Memory B cell (primary cell): ENCODE results near the gene ZSCAN29.

Experiments used
- ATAC-seq: fragments of 150-1000 bp; cut with Tn5 transposase; 2 replicates; pipeline ENCODE4 v1.10.0; 2021; ENCODE audit warnings: low read depth, mild to moderate bottlenecking, moderate library complexity
- DNase-seq, 2 donors: peaks; one replicate each; pipeline ENCODE4 v3.0.0; 2022; ENCODE audit warnings: low spot score in 2 of 2
- H3K27ac Mint-ChIP-seq: one replicate; pipeline ENCODE4 v1.8.0; 2022; ENCODE audit warnings: mild to moderate bottlenecking, moderate library complexity, mixed read lengths
- H3K27me3 Mint-ChIP-seq: one replicate; pipeline ENCODE4 v1.8.0; 2022; ENCODE audit warnings: mixed read lengths
- H3K36me3 Mint-ChIP-seq: one replicate; pipeline ENCODE4 v1.8.0; 2022; ENCODE audit warnings: mild to moderate bottlenecking, mixed read lengths
- H3K4me1 Mint-ChIP-seq: one replicate; pipeline ENCODE4 v1.8.0; 2022; ENCODE audit warnings: mixed read lengths
- H3K4me3 Mint-ChIP-seq: one replicate; pipeline ENCODE4 v1.8.0; 2022; ENCODE audit warnings: mild to moderate bottlenecking, moderate library complexity, mixed read lengths
- H3K9me3 Mint-ChIP-seq: one replicate; pipeline ENCODE4 v1.8.0; 2022; ENCODE audit warnings: mixed read lengths

Gene ZSCAN29

DNA sequence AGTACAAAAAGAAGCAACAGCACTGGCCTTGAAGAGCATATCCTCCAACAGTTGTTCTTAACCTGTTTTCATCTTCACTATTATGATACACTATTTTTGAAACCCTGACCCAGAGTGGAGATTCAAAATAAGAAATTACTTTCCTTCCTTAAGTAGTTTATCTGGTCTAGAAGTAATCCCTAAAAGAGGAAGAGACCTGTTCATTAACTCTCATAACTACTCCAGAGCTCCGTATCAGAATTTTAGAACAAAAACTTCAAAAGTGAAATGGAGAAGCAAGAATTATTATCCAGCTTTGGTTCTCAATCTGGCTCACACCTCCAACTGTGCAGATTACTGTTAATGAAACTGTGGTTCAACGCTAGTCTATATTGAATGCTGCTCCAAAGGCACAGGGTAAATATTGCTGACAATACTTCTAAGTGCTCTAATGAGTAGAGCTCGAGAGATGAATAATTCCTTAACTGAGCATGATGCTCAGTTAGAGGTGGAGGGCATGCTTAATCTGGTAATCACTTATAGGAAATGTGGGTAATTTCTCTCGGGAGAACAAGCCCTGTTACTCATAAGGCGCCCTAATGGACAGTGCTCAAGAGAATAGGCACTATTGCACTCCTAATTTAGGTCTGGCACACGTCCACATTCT lies 45.7 kb downstream of the ZSCAN29 start:
- H3K27ac Mint-ChIP-seq: no peak overlapping the region

DNA sequence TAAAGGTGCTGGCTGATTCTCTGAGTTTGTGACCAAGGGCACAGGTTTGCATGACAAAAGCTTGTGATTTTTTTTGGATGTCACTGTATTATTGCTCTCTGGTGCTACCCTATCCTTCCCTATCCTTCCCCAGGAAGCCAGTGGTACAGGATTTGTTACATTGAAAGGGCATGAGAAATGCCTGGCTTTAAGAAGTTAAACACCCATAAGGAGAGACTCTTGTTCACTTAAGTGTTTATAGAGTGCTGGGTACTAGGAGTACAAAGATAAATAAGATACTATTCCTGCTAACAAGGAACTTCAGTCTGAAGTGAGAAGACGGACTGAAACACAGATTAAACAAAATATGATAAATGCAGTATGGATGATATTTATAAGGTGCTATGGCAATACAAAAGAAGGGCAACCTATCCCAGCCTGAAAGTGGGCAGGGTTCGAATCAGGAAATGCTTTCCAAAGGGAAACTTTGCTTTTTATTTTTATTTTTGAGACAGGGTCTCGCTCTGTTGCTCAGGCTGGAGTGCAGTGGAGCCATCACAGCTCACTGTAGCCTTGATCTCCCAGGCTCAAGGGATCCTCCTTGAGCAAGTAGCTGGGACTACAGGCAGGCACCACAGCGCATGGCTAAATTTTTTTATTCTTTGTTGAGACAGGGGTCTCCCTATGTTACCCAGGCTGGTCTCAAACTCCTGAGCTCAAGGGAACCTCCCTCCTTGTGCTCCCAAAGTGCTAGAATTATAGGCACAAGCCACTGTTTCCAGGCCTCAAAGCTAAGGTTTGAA lies 51.7 kb downstream of the ZSCAN29 start:
- no peaks in the 10 kb centered on the region for H3K4me1 Mint-ChIP-seq
- ATAC-seq: no peak
- H3K4me3 Mint-ChIP-seq: no peak overlapping the region
- no peaks in the 10 kb centered on the region for H3K9me3 Mint-ChIP-seq
- H3K27ac Mint-ChIP-seq: no peak overlapping the region
- no peak for DNase-seq
- H3K36me3 Mint-ChIP-seq: no peaks in the 10 kb centered on the region
- peaks cover 11% of the 10 kb centered on the region for H3K27me3 Mint-ChIP-seq

More for the DNA sequence above, 45.7 kb downstream of the ZSCAN29 start:
- H3K27me3 Mint-ChIP-seq: no peaks in the 10 kb centered on the region
- H3K4me3 Mint-ChIP-seq: no peak overlapping the region
- no peaks in the 10 kb centered on the region for H3K9me3 Mint-ChIP-seq
- H3K36me3 Mint-ChIP-seq: peaks cover 3% of the 10 kb centered on the region
- ATAC-seq (no peak), DNase-seq (no peak)
- H3K4me1 Mint-ChIP-seq: peaks cover 12% of the 10 kb centered on the region

DNA sequence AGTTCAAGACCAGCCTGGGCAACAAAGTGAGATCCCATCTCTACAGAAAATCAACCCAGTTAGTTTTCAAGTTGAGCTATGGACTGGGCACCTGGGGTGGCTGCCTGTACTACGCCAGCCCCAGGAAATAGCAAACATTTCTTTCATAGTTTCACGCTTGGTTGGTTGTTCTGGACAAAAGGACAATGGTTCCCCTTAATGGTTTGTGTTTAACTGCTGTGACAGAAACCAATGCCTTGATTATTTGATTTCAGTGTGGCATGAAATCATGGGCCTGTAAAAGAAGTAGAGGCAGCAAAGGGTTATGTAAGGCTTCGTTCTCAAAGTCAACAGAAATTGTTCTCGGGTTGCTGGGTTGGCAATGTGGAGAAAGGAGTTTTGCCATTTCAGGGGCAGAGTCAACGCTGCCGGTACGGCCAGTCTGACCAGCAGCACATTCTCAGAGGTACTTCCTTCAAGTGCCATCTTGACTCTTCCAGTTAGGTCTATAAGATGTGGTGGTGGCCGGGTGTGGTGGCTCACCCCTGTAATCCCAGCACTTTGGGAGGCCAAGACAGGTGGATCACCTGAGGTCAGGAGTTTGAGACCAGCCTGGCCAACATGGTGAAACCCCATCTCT lies 53.2 kb downstream of the ZSCAN29 start:
- Mint-ChIP-seq H3K4me3 (no peak overlapping the region), H3K4me1 (no peaks in the 10 kb centered on the region)
- ATAC-seq: no peak

DNA sequence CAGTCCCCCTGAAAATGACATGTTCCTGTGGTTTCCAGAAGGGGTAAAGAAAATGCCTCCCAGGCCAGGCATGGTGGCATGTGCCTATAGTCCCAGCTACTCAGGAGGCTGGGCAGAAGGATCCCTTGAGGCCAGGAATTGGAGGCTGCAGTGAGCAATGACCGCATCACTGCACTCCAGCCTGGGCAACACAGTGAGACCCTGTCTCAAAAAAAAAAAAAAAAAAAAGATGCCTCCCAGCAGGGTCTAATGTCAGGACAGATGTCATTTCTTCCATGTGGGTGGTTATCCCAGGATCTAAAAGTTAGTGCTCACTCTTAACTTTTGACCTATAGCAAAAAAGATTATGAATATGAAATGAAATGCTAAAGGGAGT lies 53.9 kb downstream of the ZSCAN29 start:
- Mint-ChIP-seq H3K9me3 (no peaks in the 10 kb centered on the region), H3K27me3 (peaks cover 14% of the 10 kb centered on the region), H3K27ac (no peak overlapping the region), H3K36me3 (no peaks in the 10 kb centered on the region), H3K4me1 (no peaks in the 10 kb centered on the region), H3K4me3 (no peak overlapping the region)
- ATAC-seq (no peak), DNase-seq (no peak)

More for the DNA sequence above, 53.2 kb downstream of the ZSCAN29 start:
- Mint-ChIP-seq H3K36me3 (no peaks in the 10 kb centered on the region), H3K27me3 (peaks cover 13% of the 10 kb centered on the region), H3K9me3 (no peaks in the 10 kb centered on the region), H3K27ac (no peak overlapping the region)
- DNase-seq: no peak

DNA sequence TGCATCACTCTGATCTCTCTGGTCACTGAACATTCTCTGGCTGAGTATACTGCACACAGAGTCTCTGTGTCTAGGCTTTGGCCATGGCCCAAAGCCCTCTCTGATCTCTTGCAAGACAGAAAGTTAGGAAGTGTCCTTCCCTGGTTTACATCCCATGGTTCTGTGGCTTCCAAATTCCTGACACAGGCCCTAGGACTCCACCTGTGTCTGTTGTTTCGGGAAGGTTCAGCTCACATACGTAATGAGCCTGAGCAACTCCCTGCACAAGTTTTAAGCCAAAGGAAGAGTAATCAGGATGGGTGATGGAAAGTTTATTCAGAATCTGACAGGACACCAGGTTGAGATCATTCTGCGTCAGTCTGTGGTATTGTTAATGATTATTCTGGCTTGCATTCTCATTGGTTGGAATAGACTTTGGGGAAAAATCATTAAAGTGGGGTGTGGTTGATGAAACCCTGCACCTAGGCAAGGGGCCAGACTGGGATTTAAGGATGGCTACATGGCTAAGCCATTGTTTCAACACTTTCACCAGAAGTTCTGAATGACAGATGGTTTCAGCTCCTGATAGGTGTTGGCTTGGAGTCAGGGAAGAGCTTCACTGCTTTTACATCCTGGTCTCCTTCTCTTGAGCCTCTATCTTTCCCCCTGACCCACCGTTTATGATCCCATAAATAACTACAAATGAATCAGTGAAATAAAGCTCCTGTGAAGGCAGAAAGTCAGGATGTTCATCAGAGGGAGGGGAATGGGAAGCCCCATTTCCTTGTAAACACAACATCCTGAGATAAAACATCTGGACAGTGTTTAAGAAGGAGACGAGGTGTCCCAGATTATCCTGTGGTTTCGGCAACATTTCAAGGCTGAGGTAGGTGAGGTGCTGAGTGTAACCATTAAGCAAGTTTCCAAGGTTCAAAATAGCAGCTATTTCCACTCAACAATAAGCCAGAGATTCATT lies 54.5 kb downstream of the ZSCAN29 start:
- H3K27ac Mint-ChIP-seq: no peak overlapping the region
- no peaks in the 10 kb centered on the region for H3K36me3 Mint-ChIP-seq
- H3K9me3 Mint-ChIP-seq: no peaks in the 10 kb centered on the region
- no peak for ATAC-seq
- H3K27me3 Mint-ChIP-seq: peaks cover 16% of the 10 kb centered on the region
- no peak overlapping the region for H3K4me3 Mint-ChIP-seq
- H3K4me1 Mint-ChIP-seq: no peaks in the 10 kb centered on the region
- DNase-seq: no peak

DNA sequence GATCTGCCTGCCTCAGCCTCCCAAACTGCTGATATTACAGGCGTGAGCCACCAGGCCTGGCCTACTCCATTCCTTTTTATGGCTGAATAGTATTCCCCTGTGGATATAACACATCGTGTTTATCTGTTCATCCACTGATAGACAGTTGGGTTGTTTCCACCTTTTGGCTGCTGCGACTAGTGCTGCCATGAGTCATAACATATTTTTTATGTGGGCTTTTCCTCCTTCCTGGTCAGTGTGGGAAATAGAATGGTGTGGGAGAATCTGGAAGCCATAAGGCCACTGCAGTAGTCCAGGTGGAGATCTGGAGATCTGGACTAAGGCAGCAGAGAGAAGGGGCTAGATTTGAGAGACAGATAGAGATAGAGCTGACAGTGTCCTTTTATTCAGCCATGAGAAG lies 56.7 kb downstream of the ZSCAN29 start:
- Mint-ChIP-seq H3K27ac (no peak overlapping the region), H3K36me3 (no peaks in the 10 kb centered on the region), H3K9me3 (no peaks in the 10 kb centered on the region), H3K27me3 (peaks cover 24% of the 10 kb centered on the region), H3K4me3 (no peak overlapping the region), H3K4me1 (no peaks in the 10 kb centered on the region)
- DNase-seq (no peak), ATAC-seq (no peak)

DNA sequence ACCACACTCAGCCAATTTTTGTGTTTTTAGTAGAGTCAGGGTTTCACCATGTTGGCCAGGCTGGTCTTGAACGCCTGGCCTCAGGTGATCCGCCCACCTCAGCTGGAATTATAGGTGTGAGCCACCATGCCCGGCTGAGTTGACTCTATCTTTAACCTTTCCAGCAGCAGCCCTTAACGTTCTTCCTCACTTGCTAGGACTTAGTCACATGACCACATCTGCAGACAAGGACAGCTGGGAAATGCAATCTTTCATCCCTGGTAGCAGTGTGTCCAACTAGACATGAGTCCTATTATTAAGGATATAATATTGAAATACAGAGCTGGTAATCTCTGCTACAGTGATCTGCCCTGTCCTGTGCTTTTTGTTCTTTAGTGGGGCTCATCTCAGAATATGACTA lies 58.5 kb downstream of the ZSCAN29 start:
- H3K27me3 Mint-ChIP-seq: peaks cover 32% of the 10 kb centered on the region
- H3K9me3 Mint-ChIP-seq: no peaks in the 10 kb centered on the region
- H3K4me3 Mint-ChIP-seq: no peak overlapping the region
- DNase-seq (no peak), ATAC-seq (no peak)
- no peaks in the 10 kb centered on the region for H3K4me1 Mint-ChIP-seq
- H3K36me3 Mint-ChIP-seq: no peaks in the 10 kb centered on the region
- no peak overlapping the region for H3K27ac Mint-ChIP-seq
